Activated CD4-positive, alpha-beta T cell treated with anti-CD3 and anti-CD28 coated beads for 36 hours (primary cell): ENCODE results near the gene ADGRD1. TPM values are rescaled to one million over a fixed set of nuclear protein-coding genes. Genes with fewer than 3 reads are reported as not detected.

ENCODE experiments used
- ATAC-seq: fragments of 200-7000 bp; cut with Tn5 transposase; one replicate; pipeline ENCODE4 v1.10.0; 2021; ENCODE audit warnings: mild to moderate bottlenecking, moderate library complexity
- CTCF ChIA-PET: fragments of 350-600 bp; sonication (Branson Sonifier 250); formaldehyde crosslinking; loops from one replicate; lab custom pipeline; 2021; ENCODE audit warnings: antibody characterized with exemption; lab: Charles Lee
- POLR2A ChIA-PET: fragments of 350-600 bp; sonication (Branson Sonifier 250); formaldehyde crosslinking; loops from one replicate; lab custom pipeline; 2021; ENCODE audit warnings: antibody characterized with exemption, inconsistent platforms; lab: Charles Lee
- DNase-seq: peaks from one replicate; pipeline ENCODE4 v3.0.0-alpha.2; 2020
- H3K27ac Mint-ChIP-seq: one replicate; pipeline ENCODE4 v1.8.0; 2021; ENCODE audit warnings: mixed read lengths
- H3K27me3 Mint-ChIP-seq: one replicate; pipeline ENCODE4 v1.8.0; 2021; ENCODE audit warnings: mixed read lengths
- H3K36me3 Mint-ChIP-seq: one replicate; pipeline ENCODE4 v1.8.0; 2021; ENCODE audit warnings: low read depth, mixed read lengths
- H3K4me1 Mint-ChIP-seq: one replicate; pipeline ENCODE4 v1.8.0; 2021; ENCODE audit warnings: mixed read lengths
- H3K4me3 Mint-ChIP-seq: one replicate; pipeline ENCODE4 v1.8.0; 2021; ENCODE audit warnings: mild to moderate bottlenecking, moderate library complexity, mixed read lengths
- H3K9me3 Mint-ChIP-seq: one replicate; pipeline ENCODE4 v1.8.0; 2021; ENCODE audit warnings: low read depth, mixed read lengths
- intact Hi-C, 2 experiments: fragments of 100-400 bp; cut with DNase I in 1 of 2; cut with micrococcal nuclease in 1 of 2; formaldehyde crosslinking; loops; one replicate each; pipeline versions ENCODE4 v1.14.2 to v1.15.1; 2022 to 2024; cut with DNase I, micrococcal nuclease
- total RNA-seq, 2 experiments: library from RNA; stranded (reverse); gene quantifications; one replicate each; pipeline ENCODE4 v1.2.3, GENCODE V29; 2021

ADGRD1 gene
- total RNA-seq, 2 experiments from 2014 or later = 1.8 to 2.3 TPM

DNA sequence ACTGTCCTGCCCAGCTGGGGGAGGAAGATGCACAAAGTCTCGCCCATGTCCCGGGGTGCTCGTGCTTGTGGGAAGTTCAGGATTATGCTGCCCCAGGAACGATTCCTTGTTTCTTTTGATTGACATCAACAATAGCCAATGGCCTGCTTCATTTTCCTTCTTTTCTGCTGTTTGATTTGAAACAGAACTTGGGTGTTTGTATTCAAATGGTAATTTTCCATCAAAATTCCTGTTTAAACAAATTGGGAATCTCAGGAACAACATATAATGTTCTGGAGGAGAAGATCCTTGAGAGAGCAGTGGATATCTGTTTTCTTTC is 97.4 kb downstream of the ADGRD1 start:
- Mint-ChIP-seq H3K27me3 (peaks cover 6% of the 10 kb centered on the region), H3K4me1 (no peaks in the 10 kb centered on the region), H3K36me3 (no peaks in the 10 kb centered on the region), H3K4me3 (no peak overlapping the region), H3K9me3 (no peaks in the 10 kb centered on the region), H3K27ac (no peak overlapping the region)
- ATAC-seq (no peak), DNase-seq (no peak)
- ChIA-PET CTCF (no interaction called here), POLR2A (no interaction called here)
- intact Hi-C loops = no loop called here

DNA sequence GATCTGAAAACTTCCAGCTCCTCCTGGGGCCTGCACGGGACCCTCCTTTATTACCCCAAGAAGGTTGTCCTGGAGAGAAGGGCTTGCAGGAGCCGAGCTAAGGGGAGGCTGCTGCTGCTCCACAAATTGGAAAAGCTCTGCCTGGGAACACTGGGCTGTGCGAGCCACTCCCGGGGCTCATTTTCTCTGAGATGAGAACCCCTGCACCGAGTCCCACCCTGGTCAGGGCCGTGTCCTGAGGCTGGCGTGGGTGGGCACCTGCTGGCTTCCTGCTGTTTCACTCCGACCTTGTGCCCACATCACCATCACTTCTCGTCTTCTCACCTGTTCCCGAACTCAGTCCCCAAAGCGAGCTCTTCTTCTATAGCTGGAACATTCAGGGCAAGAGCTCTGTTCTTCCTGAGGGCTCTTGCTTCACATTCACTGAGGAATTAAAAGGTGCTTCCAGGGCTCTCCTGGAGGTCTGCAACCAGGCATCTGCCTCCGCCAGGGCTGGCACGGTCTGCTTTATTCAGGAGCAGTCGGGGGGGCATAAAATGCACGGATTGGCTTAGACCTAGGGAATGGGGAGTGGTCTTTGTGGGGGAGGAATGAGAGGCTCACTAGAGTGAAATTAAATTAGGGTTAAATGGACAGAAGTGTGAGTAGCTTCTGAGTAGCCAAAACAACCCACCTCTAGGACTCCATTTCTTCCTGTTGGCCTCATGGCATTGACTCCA is 98.5 kb downstream of the ADGRD1 start:
- DNase-seq (no peak), ATAC-seq (no peak)
- POLR2A ChIA-PET = no interaction called here
- peaks cover 10% of the 10 kb centered on the region for H3K27me3 Mint-ChIP-seq
- CTCF ChIA-PET = interaction anchor here (1.5 kb wide), 1 partner anchor 52 kb away, joined by 4 read pairs; no protein-coding TSS in a partner anchor
- no peaks in the 10 kb centered on the region for H3K4me1 Mint-ChIP-seq
- H3K9me3 Mint-ChIP-seq = no peaks in the 10 kb centered on the region
- no peak overlapping the region for H3K27ac Mint-ChIP-seq
- no peak overlapping the region for H3K4me3 Mint-ChIP-seq
- intact Hi-C loops = no loop called here
- no peaks in the 10 kb centered on the region for H3K36me3 Mint-ChIP-seq

- Mint-ChIP-seq H3K27me3 (peaks cover 14% of the 10 kb centered on the region), H3K27ac (no peak overlapping the region), H3K36me3 (no peaks in the 10 kb centered on the region), H3K4me1 (no peaks in the 10 kb centered on the region), H3K9me3 (no peaks in the 10 kb centered on the region), H3K4me3 (no peak overlapping the region)
- POLR2A ChIA-PET = no interaction called here
- no peak for ATAC-seq
- CTCF ChIA-PET = interaction anchor here (1.5 kb wide), 1 partner anchor 52 kb away, joined by 4 read pairs; no protein-coding TSS in a partner anchor
- DNase-seq = no peak
- intact Hi-C loops = no loop called here
Measured at GRCh38 chr12:131052929-131053328, 99.2 kb downstream of the ADGRD1 start.

DNA sequence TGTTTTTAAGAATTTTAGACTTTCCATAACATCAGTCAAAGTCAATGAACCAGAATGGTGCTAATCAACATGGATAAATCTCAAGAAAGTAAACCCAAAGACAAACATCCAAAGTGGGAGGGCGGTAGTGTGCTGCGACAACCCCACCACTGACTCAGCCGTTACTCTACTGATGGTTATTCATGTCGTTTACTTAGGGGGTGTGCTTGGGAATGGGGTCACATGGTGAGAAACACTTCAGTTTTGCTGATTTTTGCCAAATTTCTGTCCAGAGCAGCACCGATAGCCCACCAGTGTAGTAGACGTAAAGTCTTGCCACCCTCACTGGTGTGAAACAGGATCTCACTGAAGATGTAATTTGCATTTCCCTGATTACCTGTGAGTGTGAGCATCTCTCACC is 99.9 kb downstream of the ADGRD1 start:
- no peak overlapping the region for H3K4me3 Mint-ChIP-seq
- H3K4me1 Mint-ChIP-seq = no peaks in the 10 kb centered on the region
- no peaks in the 10 kb centered on the region for H3K36me3 Mint-ChIP-seq
- ChIA-PET POLR2A (no interaction called here), CTCF (no interaction called here)
- no peak overlapping the region for H3K27ac Mint-ChIP-seq
- no peaks in the 10 kb centered on the region for H3K9me3 Mint-ChIP-seq
- intact Hi-C loops = no loop called here
- H3K27me3 Mint-ChIP-seq = peaks cover 14% of the 10 kb centered on the region
- ATAC-seq = no peak
- DNase-seq = no peak

DNA sequence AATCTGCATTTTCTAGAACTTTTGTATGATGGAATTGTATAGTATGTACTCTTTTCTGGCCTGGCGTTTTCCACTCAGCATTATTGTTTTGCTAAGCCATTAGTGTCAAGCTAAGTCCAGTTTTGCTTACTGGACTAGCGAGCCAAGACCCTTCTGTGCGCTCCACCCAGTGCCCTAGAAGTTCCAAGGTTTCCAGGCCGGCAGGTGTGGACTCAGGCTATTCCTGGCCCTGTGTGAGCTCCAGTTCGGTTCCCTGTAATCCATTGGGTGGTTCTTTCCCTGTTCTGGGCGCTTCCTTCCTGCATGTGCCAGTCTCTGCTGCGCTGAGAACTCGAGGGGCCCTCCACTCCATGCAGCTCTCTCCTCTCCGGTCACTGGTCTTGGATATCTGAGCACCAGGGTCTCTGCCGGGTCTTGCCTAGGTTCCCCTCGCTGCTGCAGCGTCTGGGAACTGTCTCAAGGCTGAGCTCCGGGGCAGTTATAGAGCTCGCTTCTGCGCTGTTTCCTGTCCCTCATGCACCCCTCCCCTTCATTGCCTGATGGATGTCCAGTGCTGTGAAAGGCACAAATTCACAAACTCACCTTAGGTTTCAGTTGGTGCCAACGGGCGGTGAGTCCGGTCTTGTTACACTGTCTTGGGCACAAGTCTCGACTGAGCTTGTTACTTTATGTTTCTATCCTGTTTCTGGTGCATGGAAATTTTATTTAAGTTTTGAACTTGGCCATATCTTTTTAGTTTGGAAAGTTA is 100.8 kb downstream of the ADGRD1 start:
- Mint-ChIP-seq H3K36me3 (no peaks in the 10 kb centered on the region), H3K4me3 (no peak overlapping the region), H3K27me3 (peaks cover 12% of the 10 kb centered on the region), H3K9me3 (no peaks in the 10 kb centered on the region), H3K27ac (no peak overlapping the region), H3K4me1 (no peaks in the 10 kb centered on the region)
- ChIA-PET CTCF (no interaction called here), POLR2A (no interaction called here)
- intact Hi-C loops = no loop called here
- DNase-seq = no peak
- ATAC-seq = no peak

DNA sequence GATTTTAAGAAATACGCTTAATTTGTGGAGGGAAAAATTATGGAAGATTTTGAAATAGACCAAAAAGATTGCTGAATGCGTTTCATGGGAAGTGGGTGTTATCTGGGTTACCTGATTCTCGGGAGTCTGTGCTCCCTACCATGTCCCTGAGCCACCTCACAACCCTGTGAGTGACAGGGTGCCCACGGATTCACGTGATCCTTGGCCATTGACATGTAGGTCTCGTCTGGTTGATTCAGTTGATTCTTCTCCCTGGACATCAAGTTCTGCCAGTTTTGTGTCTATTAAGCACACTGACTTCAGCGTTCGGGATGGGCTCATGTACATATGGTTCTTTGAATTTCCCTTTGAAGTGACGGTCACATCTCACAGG is 101.4 kb downstream of the ADGRD1 start:
- Mint-ChIP-seq H3K4me3 (no peak overlapping the region), H3K27ac (no peak overlapping the region), H3K4me1 (no peaks in the 10 kb centered on the region), H3K36me3 (no peaks in the 10 kb centered on the region), H3K9me3 (no peaks in the 10 kb centered on the region), H3K27me3 (peaks cover 12% of the 10 kb centered on the region)
- ATAC-seq (no peak), DNase-seq (no peak)
- POLR2A ChIA-PET = no interaction called here
- CTCF ChIA-PET = no interaction called here
- intact Hi-C loops = no loop called here

DNA sequence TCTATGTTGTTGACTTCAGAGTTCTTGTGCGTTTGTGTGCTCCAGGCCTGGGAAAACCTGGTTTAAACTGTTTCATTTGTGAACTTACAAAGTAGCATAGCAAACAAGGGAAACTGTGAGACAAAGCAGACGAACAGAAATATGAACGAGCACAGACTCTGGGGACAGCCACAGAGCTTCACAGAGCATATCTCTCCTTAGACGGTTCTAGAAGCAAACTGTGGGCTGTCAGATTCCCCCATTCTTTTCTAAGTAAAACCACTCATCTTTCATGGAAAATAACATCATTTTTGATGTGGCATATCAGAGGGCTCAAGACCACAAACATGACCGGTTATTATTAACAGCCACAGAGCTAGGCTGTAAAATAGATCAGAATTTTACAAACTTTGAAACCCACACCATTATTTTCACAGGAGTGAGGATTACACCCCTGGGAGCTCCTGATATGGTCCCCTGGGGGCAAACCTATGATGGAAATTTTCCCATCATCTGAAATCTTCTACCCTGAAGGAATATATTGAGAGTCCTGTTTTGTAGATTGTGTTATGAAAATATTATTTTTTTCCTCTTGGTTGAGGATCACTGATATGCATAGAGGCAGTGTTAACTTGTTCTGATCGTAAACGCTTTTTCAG is 102.0 kb downstream of the ADGRD1 start:
- peaks cover 14% of the 10 kb centered on the region for H3K27me3 Mint-ChIP-seq
- no peak for ATAC-seq
- H3K27ac Mint-ChIP-seq = no peak overlapping the region
- POLR2A ChIA-PET = no interaction called here
- no peak overlapping the region for H3K4me3 Mint-ChIP-seq
- CTCF ChIA-PET = no interaction called here
- no peak for DNase-seq
- H3K36me3 Mint-ChIP-seq = no peaks in the 10 kb centered on the region
- intact Hi-C loops = no loop called here
- H3K9me3 Mint-ChIP-seq = no peaks in the 10 kb centered on the region
- H3K4me1 Mint-ChIP-seq = no peaks in the 10 kb centered on the region

DNA sequence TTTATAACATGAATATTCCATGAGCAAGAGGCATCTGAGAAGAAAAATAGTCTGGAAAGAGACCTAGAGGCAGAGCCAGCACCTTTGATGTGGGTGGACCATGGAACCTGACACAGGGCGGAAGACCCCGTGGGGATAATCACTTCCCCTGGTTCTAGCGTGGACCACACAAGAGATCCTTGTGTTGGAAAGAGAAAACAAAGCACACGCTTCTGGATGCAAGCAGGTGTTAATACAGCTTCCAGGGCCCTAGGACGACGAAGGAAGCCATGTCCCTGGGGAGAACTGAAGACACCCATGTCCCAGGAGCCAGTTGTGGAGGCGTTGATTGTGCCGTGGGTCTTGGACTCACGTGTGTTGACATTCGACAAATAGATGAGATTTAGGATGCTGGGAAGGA is 102.9 kb downstream of the ADGRD1 start:
- ChIA-PET POLR2A (no interaction called here), CTCF (no interaction called here)
- Mint-ChIP-seq H3K36me3 (no peaks in the 10 kb centered on the region), H3K9me3 (no peaks in the 10 kb centered on the region), H3K27ac (no peak overlapping the region), H3K4me1 (no peaks in the 10 kb centered on the region), H3K4me3 (no peak overlapping the region), H3K27me3 (peaks cover 19% of the 10 kb centered on the region)
- ATAC-seq (no peak), DNase-seq (no peak)
- intact Hi-C loops = no loop called here

- ChIA-PET CTCF (interaction anchor here (0.6 to 0.7 kb wide), 3 partner anchors 25 to 134 kb away, joined by 3 read pairs; no protein-coding TSS in a partner anchor), POLR2A (no interaction called here)
- H3K4me1 Mint-ChIP-seq = no peaks in the 10 kb centered on the region
Measured at GRCh38 chr12:131057211-131057721, 103.6 kb downstream of the ADGRD1 start.

GRCh38 chr12:131057722-131058515 is 104.2 kb downstream of the ADGRD1 start:
- peaks cover 22% of the 10 kb centered on the region for H3K27me3 Mint-ChIP-seq
- H3K36me3 Mint-ChIP-seq = no peaks in the 10 kb centered on the region
- ChIA-PET POLR2A (no interaction called here), CTCF (interaction anchor here (0.6 to 0.7 kb wide), 3 partner anchors 24 to 133 kb away, joined by 3 read pairs; no protein-coding TSS in a partner anchor)
- H3K27ac Mint-ChIP-seq = no peak overlapping the region
- H3K4me1 Mint-ChIP-seq = no peaks in the 10 kb centered on the region
- H3K4me3 Mint-ChIP-seq = no peak overlapping the region
- intact Hi-C loops = no loop called here
- no peak for ATAC-seq
- DNase-seq = no peak
- no peaks in the 10 kb centered on the region for H3K9me3 Mint-ChIP-seq

More at GRCh38 chr12:131057211-131057721, 103.6 kb downstream of the ADGRD1 start:
- peaks cover 20% of the 10 kb centered on the region for H3K27me3 Mint-ChIP-seq
- intact Hi-C loops = no loop called here
- no peaks in the 10 kb centered on the region for H3K36me3 Mint-ChIP-seq
- no peak overlapping the region for H3K4me3 Mint-ChIP-seq
- ATAC-seq (no peak), DNase-seq (no peak)
- no peaks in the 10 kb centered on the region for H3K9me3 Mint-ChIP-seq
- no peak overlapping the region for H3K27ac Mint-ChIP-seq

GRCh38 chr12:131058700-131059099 is 105.0 kb downstream of the ADGRD1 start:
- H3K27ac Mint-ChIP-seq = no peak overlapping the region
- H3K4me3 Mint-ChIP-seq = no peak overlapping the region
- ChIA-PET CTCF (no interaction called here), POLR2A (no interaction called here)
- H3K9me3 Mint-ChIP-seq = no peaks in the 10 kb centered on the region
- no peaks in the 10 kb centered on the region for H3K4me1 Mint-ChIP-seq
- no peak for ATAC-seq
- peaks cover 22% of the 10 kb centered on the region for H3K27me3 Mint-ChIP-seq
- intact Hi-C loops = no loop called here
- DNase-seq = no peak
- H3K36me3 Mint-ChIP-seq = no peaks in the 10 kb centered on the region
